HepG2 (cell line): ENCODE data around the gene TXNRD1. TPM values are rescaled to one million over a fixed set of nuclear protein-coding genes. Genes with fewer than 3 reads are reported as not detected.

ENCODE experiments used
- ATAC-seq: fragments of 200-7000 bp; cut with Tn5 transposase; 3 replicates; pipeline ENCODE4 v1.9.1; 2020; ENCODE audit warnings: mild to moderate bottlenecking, moderate library complexity
- BruUV-seq: library from RNA; stranded (reverse); fragments of 400-500 nt; replicated peaks from 2 replicates; lab custom pipeline; 2021; lab: Mats Ljungman, UMichigan
- CTCF ChIA-PET: fragments of 300-600 bp; formaldehyde crosslinking; extraction: SDS; loops from one replicate; lab custom pipeline; 2021; ENCODE audit warnings: low total read pairs, inconsistent platforms, low intra/inter-chr PET ratio; lab: Yijun Ruan, JAX
- POLR2A ChIA-PET: fragments of 350-600 bp; sonication (Branson Sonifier 250); formaldehyde crosslinking; loops from one replicate; lab custom pipeline; 2020; ENCODE audit warnings: antibody characterized with exemption, inconsistent platforms; lab: Yijun Ruan, JAX
- DNase-seq: peaks from one replicate; pipeline ENCODE4 v3.0.0-alpha.2; 2015; ENCODE audit warnings: low spot score
- FAIRE-seq: peaks from 3 replicates; lab custom pipeline; 2011; peaks lifted over from hg19 to GRCh38; lab: Jason Lieb, UNC
- H2AFZ ChIP-seq: one replicate; pipeline ENCODE4 v1.6.1; 2011; ENCODE audit warnings: low read length, inconsistent platforms
- H3K27ac ChIP-seq: fragments of 300-600 bp; 3 replicates; pipeline ENCODE4 v1.8.0; 2011; ENCODE audit warnings: mixed run types, mild to moderate bottlenecking, mixed read lengths, low read length, inconsistent platforms; ENCODE audit not compliant: insufficient read depth; ENCODE audit errors: extremely low read length
- H3K27me3 ChIP-seq, 2 experiments: fragments of 200-600 bp in 1 of 2; 2 replicates in 1 of 2; 3 replicates in 1 of 2; pipeline versions ENCODE4 v1.6.0 to v1.8.0; 2011; ENCODE audit warnings: low read length in 2 of 2, mild to moderate bottlenecking in 2 of 2, moderate library complexity in 2 of 2, inconsistent platforms in 1 of 2; ENCODE audit not compliant: insufficient read depth in 2 of 2, control insufficient read depth in 1 of 2
- H3K36me3 ChIP-seq, 2 experiments: fragments of 200-600 bp in 1 of 2; replicated peaks in 1 of 2; 2 replicates in 1 of 2; 3 replicates in 1 of 2; pipeline versions ENCODE4 v1.5.1 to v1.8.0; 2011; ENCODE audit warnings: low read length in 2 of 2, inconsistent platforms in 1 of 2; ENCODE audit not compliant: insufficient read depth in 2 of 2, control insufficient read depth in 1 of 2
- H3K4me1 ChIP-seq: 2 replicates; pipeline ENCODE4 v1.5.1; 2012; ENCODE audit warnings: low read length, inconsistent platforms; ENCODE audit not compliant: insufficient read depth
- H3K4me2 ChIP-seq: 2 replicates; pipeline ENCODE4 v1.6.0; 2011; ENCODE audit warnings: low read depth, low read length, inconsistent platforms
- H3K4me3 ChIP-seq, 3 experiments: fragments of 200-600 bp in 1 of 3; sonication (generic), shearing (Covaris generic) in 1 of 3; replicated peaks in 1 of 3; 2 replicates each; pipeline ENCODE4 v1.5.1; 2011 to 2016; ENCODE audit warnings: low read length in 3 of 3, inconsistent platforms in 2 of 3, low read depth in 2 of 3, mild to moderate bottlenecking in 2 of 3, control low read depth in 1 of 3, mixed read lengths in 1 of 3; ENCODE audit not compliant: insufficient read depth in 1 of 3
- H3K79me2 ChIP-seq: one replicate; pipeline ENCODE4 v1.6.1; 2011; ENCODE audit warnings: low read length, inconsistent platforms; ENCODE audit not compliant: insufficient read depth
- H3K9ac ChIP-seq: 2 replicates; pipeline ENCODE4 v1.6.0; 2011; ENCODE audit warnings: mild to moderate bottlenecking, low read depth, low read length, inconsistent platforms; ENCODE audit not compliant: insufficient read depth
- H3K9me3 ChIP-seq: 2 replicates; pipeline ENCODE4 v1.5.1; 2012; ENCODE audit warnings: mild to moderate bottlenecking, low read length
- H4K20me1 ChIP-seq: 2 replicates; pipeline ENCODE4 v1.6.0; 2011; ENCODE audit warnings: inconsistent platforms, mild to moderate bottlenecking, low read length, moderate library complexity; ENCODE audit not compliant: insufficient read depth
- RXRA ChIP-seq: sonication (generic); formaldehyde crosslinking; IDR thresholded peaks from 2 replicates; pipeline ENCODE4 v1.5.1; 2020; ENCODE audit warnings: missing genetic modification reagents
- ZNF101 ChIP-seq: sonication (generic); formaldehyde crosslinking; IDR thresholded peaks from 2 replicates; pipeline ENCODE4 v1.4.0; 2020; ENCODE audit warnings: mild to moderate bottlenecking, low read depth, missing genetic modification reagents, borderline replicate concordance
- ZNF670 ChIP-seq: sonication (generic); formaldehyde crosslinking; IDR thresholded peaks from 2 replicates; pipeline ENCODE4 v1.8.0; 2022; ENCODE audit warnings: mild to moderate bottlenecking, missing genetic modification reagents, borderline replicate concordance
- WGBS: methylation state at CpG from one replicate; pipeline ENCODE4 v1.1.6; 2017; ENCODE audit warnings: low lambda C conversion rate; 5-methylcytosine and 5-hydroxymethylcytosine counted together
- in situ Hi-C: cut with HindIII; loops from 2 replicates; pipeline ENCODE4 v1.10.0; 2017; ENCODE audit warnings: low pct_unique_long_range_greater_than_20kb; ENCODE audit not compliant: extremely low pct_ligation_motif_present
- intact Hi-C: fragments of 100-400 bp; cut with micrococcal nuclease; formaldehyde crosslinking; loops from one replicate; pipeline ENCODE4 v1.10.0; 2022; ENCODE audit not compliant: unreplicated experiment
- polyA plus RNA-seq, 8 experiments: library from polyadenylated mRNA; depleted of rRNA in 3 of 8; stranded (reverse) in 7 of 8; unstranded in 1 of 8; fragments of >200 nt; fragmentation: Illumina TruSeq in 4 of 8; extraction: Trizol in 4 of 8; gene quantifications; 2 replicates each; pipeline versions ENCODE4 v1.2.1 to v1.2.3, GENCODE V29; 2011 to 2016; ENCODE audit warnings: low read depth in 4 of 8, missing spikeins in 1 of 8, mixed read lengths in 1 of 8; ENCODE audit not compliant: insufficient read depth in 1 of 8
- total RNA-seq, 5 experiments: library from RNA; depleted of rRNA; stranded (reverse); fragments of >200 nt; fragmentation: Illumina TruSeq; extraction: Trizol; gene quantifications; 2 replicates each; pipeline ENCODE4 v1.2.3, GENCODE V29; 2016; ENCODE audit warnings: low read depth in 1 of 5
- TF ChIP-seq, protein P1 (sequence below): sonication (generic); formaldehyde crosslinking; IDR thresholded peaks from 2 replicates; pipeline ENCODE4 v1.5.0; 2020; ENCODE audit warnings: mild to moderate bottlenecking, missing genetic modification reagents

TXNRD1 gene
- total and polyA plus RNA-seq, 2 of the 13 experiments (the other 11 are each of a cell fraction or from before 2014, with no cell fraction given), result 54.0 to 190 TPM

- Histone ChIP-seq H3K4me1 (no peaks in the 10 kb centered on the region), H3K9ac (no peak overlapping the region), H4K20me1 (no peaks in the 10 kb centered on the region), H3K4me3 (no peak overlapping the region), H3K4me2 (no peak overlapping the region), H2AFZ (no peak overlapping the region), H3K36me3 (no peaks in the 10 kb centered on the region), H3K79me2 (no peaks in the 10 kb centered on the region), H3K27me3 (peaks cover 0 to 10% of the 10 kb centered on the region in 2 experiments; a peak in 1 of 5 replicates), H3K9me3 (no peaks in the 10 kb centered on the region), H3K27ac (no peak overlapping the region)
- DNase-seq (no peak), ATAC-seq (no peak), FAIRE-seq (no peak)
- intact Hi-C loops (no loop called here), in situ Hi-C loops (no loop called here)
- ChIA-PET CTCF (no interaction called here), POLR2A (no interaction called here)
- 20% methylated on average over 5 of the region's 5 CpGs for WGBS
- TF ChIP-seq, protein P1, sequence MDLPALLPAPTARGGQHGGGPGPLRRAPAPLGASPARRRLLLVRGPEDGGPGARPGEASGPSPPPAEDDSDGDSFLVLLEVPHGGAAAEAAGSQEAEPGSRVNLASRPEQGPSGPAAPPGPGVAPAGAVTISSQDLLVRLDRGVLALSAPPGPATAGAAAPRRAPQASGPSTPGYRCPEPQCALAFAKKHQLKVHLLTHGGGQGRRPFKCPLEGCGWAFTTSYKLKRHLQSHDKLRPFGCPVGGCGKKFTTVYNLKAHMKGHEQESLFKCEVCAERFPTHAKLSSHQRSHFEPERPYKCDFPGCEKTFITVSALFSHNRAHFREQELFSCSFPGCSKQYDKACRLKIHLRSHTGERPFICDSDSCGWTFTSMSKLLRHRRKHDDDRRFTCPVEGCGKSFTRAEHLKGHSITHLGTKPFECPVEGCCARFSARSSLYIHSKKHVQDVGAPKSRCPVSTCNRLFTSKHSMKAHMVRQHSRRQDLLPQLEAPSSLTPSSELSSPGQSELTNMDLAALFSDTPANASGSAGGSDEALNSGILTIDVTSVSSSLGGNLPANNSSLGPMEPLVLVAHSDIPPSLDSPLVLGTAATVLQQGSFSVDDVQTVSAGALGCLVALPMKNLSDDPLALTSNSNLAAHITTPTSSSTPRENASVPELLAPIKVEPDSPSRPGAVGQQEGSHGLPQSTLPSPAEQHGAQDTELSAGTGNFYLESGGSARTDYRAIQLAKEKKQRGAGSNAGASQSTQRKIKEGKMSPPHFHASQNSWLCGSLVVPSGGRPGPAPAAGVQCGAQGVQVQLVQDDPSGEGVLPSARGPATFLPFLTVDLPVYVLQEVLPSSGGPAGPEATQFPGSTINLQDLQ, result no peak
- no TSS peak for BruUV-seq
These were observed 47.0 kb upstream of the TXNRD1 start for GRCh38 chr12:104168596-104168995.

DNA sequence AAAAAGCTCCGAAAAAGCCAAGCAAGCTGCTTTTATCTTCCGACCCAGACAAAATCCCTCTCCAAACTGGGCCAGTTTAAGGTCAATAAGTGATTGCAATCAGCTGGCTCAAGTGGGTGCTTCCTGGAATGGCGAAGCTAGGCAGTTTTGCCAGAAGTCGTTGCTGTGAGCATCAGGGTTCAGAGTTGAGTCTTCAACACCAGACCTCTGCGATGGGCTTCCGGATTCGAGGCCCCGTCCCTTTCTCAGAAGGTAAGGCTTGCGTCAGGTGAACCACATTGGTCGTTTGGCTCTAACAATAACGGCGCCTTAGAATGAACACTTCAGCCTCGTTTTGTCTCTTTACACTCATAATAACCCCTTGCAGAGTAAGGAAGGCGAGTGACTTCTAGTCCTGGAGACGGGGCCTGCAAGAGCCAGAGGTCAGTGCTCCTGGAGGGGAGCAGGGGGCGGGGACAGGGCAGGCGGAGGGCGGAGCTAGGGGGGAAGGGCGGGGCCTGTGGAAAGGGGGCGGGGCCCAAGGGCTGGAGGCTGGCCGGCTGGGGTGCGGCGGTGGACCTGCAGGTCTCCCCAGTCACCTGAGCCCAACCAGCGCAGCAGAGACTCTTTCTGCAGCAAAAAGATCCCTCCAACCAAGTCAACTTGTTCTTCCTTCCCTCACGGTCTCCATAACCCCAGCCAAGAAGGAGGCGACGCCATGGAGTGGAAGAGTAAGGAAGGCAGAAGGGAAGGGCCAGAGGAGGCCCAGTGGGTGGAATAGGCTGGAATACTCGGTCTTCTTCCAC, 43.6 kb upstream of the TXNRD1 start:
- in situ Hi-C loops (no loop called here), intact Hi-C loops (no loop called here)
- Histone ChIP-seq H3K9ac (no peak overlapping the region), H3K4me1 (no peaks in the 10 kb centered on the region), H4K20me1 (no peaks in the 10 kb centered on the region), H2AFZ (no peak overlapping the region), H3K4me3 (no peak overlapping the region), H3K4me2 (no peak overlapping the region), H3K27me3 (no peaks in the 10 kb centered on the region), H3K36me3 (no peaks in the 10 kb centered on the region), H3K9me3 (no peaks in the 10 kb centered on the region), H3K79me2 (no peaks in the 10 kb centered on the region), H3K27ac (no peak overlapping the region)
- ChIA-PET CTCF (no interaction called here), POLR2A (no interaction called here)
- TF ChIP-seq ZNF101 (CRISPR knock-in tag) (no peak), ZNF670 (CRISPR knock-in tag) (no peak), RXRA (CRISPR knock-in tag) (no peak)
- ATAC-seq, result no peak
- WGBS, result 59% methylated on average over 23 of the region's 28 CpGs
- no peak for DNase-seq
- BruUV-seq, result no TSS peak
- FAIRE-seq, result no peak
